ENCODE results near the gene HDAC4. TPM values are rescaled to one million over a fixed set of nuclear protein-coding genes. Genes with fewer than 3 reads are reported as not detected.

Gene HDAC4
- total RNA-seq, 4 donors from 2014 or later: 30.2 to 103 (median 51.7) TPM

- no peak for TF ChIP-seq CTCF (IDR thresholded peaks at IDR 0.05)
- ATAC-seq (ENCODE audit: low FRiP score) (no peak), DNase-seq (ENCODE audit: low spot score) (no peak)
Observed at GRCh38 chr2:239060676-239061075, 340.1 kb downstream of the HDAC4 start.

GRCh38 chr2:239059854-239060253 lies 341.0 kb downstream of the HDAC4 start:
- TF ChIP-seq CTCF (IDR thresholded peaks at IDR 0.05): no peak
- no peak for DNase-seq (ENCODE audit: low spot score)
- no peak for ATAC-seq (ENCODE audit: low FRiP score)

GRCh38 chr2:239058766-239059165 lies 342.1 kb downstream of the HDAC4 start:
- DNase-seq (ENCODE audit: low spot score): no peak
- no peak for ATAC-seq (ENCODE audit: low FRiP score)
- no peak for TF ChIP-seq CTCF (IDR thresholded peaks at IDR 0.05)

GRCh38 chr2:239057533-239057932 lies 343.3 kb downstream of the HDAC4 start:
- no peak for TF ChIP-seq CTCF (IDR thresholded peaks at IDR 0.05)
- DNase-seq (ENCODE audit: low spot score) (no peak), ATAC-seq (ENCODE audit: low FRiP score) (no peak)

GRCh38 chr2:239056611-239057010 lies 344.2 kb downstream of the HDAC4 start:
- ATAC-seq (ENCODE audit: low FRiP score) (no peak), DNase-seq (ENCODE audit: low spot score) (no peak)
- no peak for TF ChIP-seq CTCF (IDR thresholded peaks at IDR 0.05)

GRCh38 chr2:239055756-239056493 lies 344.9 kb downstream of the HDAC4 start:
- no peak for TF ChIP-seq CTCF (IDR thresholded peaks at IDR 0.05)
- ATAC-seq (ENCODE audit: low FRiP score) (no peak), DNase-seq (ENCODE audit: low spot score) (no peak)

GRCh38 chr2:239054921-239055320 lies 345.9 kb downstream of the HDAC4 start:
- ATAC-seq (ENCODE audit: low FRiP score) (no peak), DNase-seq (ENCODE audit: low spot score) (no peak)
- TF ChIP-seq CTCF (IDR thresholded peaks at IDR 0.05): no peak
